Glutamatergic neuron (in vitro differentiated cells): ENCODE data around the gene CTBP1. TPM values are rescaled to one million over a fixed set of nuclear protein-coding genes. Genes with fewer than 3 reads are reported as not detected.

Source experiments
- DNase-seq: peaks from one replicate; pipeline ENCODE4 v3.0.0; 2022
- H3K27ac Mint-ChIP-seq: one replicate; pipeline ENCODE4 v1.8.0; 2020; ENCODE audit warnings: mild to moderate bottlenecking, mixed read lengths, inconsistent platforms; ENCODE audit not compliant: unreplicated experiment
- H3K27me3 Mint-ChIP-seq: one replicate; pipeline ENCODE4 v1.8.0; 2020; ENCODE audit warnings: mild to moderate bottlenecking, moderate library complexity, mixed read lengths, inconsistent platforms; ENCODE audit not compliant: unreplicated experiment
- H3K36me3 Mint-ChIP-seq: one replicate; pipeline ENCODE4 v1.8.0; 2020; ENCODE audit warnings: mild to moderate bottlenecking, mixed read lengths, inconsistent platforms; ENCODE audit not compliant: unreplicated experiment
- H3K4me1 Mint-ChIP-seq: one replicate; pipeline ENCODE4 v1.8.0; 2020; ENCODE audit warnings: mild to moderate bottlenecking, low read depth, mixed read lengths, inconsistent platforms; ENCODE audit not compliant: unreplicated experiment
- H3K4me3 Mint-ChIP-seq: one replicate; pipeline ENCODE4 v1.8.0; 2020; ENCODE audit warnings: mild to moderate bottlenecking, mixed read lengths, inconsistent platforms; ENCODE audit not compliant: unreplicated experiment
- H3K9me3 Mint-ChIP-seq: one replicate; pipeline ENCODE4 v1.8.0; 2020; ENCODE audit warnings: mild to moderate bottlenecking, moderate library complexity, mixed read lengths, inconsistent platforms; ENCODE audit not compliant: unreplicated experiment
- CTCF ChIP-seq: fragments of 200-600 bp; sonication (generic); IDR thresholded peaks from one replicate; pipeline ENCODE4 v1.5.0; 2021; ENCODE audit not compliant: partially characterized antibody, unreplicated experiment
- total RNA-seq: library from RNA; stranded (reverse); fragmentation: NEBNext Ultra II Directional; extraction: Animal tissue kit (Norgen Biotek cat#: 25700); gene quantifications from one replicate; pipeline ENCODE4 v1.2.1, GENCODE V29; 2021; ENCODE audit not compliant: unreplicated experiment

The CTBP1 gene
- total RNA-seq, 1 donor from 2014 or later = 302 TPM

- H3K27ac Mint-ChIP-seq = no peak overlapping the region
- H3K9me3 Mint-ChIP-seq = peaks cover 7% of the 10 kb centered on the region
- H3K4me3 Mint-ChIP-seq = no peak overlapping the region
- H3K36me3 Mint-ChIP-seq = peaks cover 10% of the 10 kb centered on the region
- no peaks in the 10 kb centered on the region for H3K4me1 Mint-ChIP-seq
- TF ChIP-seq CTCF = no peak
- H3K27me3 Mint-ChIP-seq = no peaks in the 10 kb centered on the region
- no peak for DNase-seq
Observed at GRCh38 chr4:1271686-1272085, 22.8 kb upstream of the CTBP1 start.

- no peak for TF ChIP-seq CTCF
- Mint-ChIP-seq H3K4me3 (no peak overlapping the region), H3K27ac (no peak overlapping the region), H3K36me3 (peaks cover 21% of the 10 kb centered on the region), H3K4me1 (no peaks in the 10 kb centered on the region), H3K27me3 (peaks cover 2% of the 10 kb centered on the region), H3K9me3 (peaks cover 10% of the 10 kb centered on the region)
- DNase-seq = no peak
Observed at GRCh38 chr4:1269209-1269608, 20.3 kb upstream of the CTBP1 start.

- Mint-ChIP-seq H3K4me1 (peaks cover 1% of the 10 kb centered on the region), H3K4me3 (no peak overlapping the region), H3K36me3 (peaks cover 24% of the 10 kb centered on the region), H3K27ac (no peak overlapping the region), H3K27me3 (peaks cover 2% of the 10 kb centered on the region), H3K9me3 (peaks cover 13% of the 10 kb centered on the region)
- no peak for DNase-seq
- no peak for TF ChIP-seq CTCF
Observed at GRCh38 chr4:1266881-1267763, 18.2 kb upstream of the CTBP1 start.

DNA sequence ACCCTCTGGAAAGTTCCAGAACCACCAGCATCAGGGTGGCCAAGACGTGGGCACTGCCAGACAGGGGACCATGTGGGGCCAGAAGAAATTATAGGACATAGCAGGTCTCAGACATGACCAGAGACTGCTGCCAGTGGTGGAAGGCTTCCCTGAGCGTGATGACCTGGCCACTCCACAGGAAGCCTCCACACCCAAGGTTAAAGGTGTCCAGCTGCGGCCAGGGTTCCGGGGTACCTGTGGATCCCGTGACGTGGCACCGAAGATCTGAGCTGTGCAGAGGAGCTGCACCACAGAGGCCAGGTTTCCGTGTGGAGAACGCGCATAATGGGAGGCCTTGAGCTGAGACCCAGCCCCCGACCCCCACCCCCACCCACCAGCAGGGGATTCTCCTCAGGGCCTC lies 16.4 kb upstream of the CTBP1 start:
- Mint-ChIP-seq H3K27me3 (peaks cover 5% of the 10 kb centered on the region), H3K4me3 (no peak overlapping the region), H3K36me3 (peaks cover 40% of the 10 kb centered on the region), H3K4me1 (peaks cover 5% of the 10 kb centered on the region), H3K9me3 (peaks cover 19% of the 10 kb centered on the region), H3K27ac (no peak overlapping the region)
- no peak for TF ChIP-seq CTCF
- DNase-seq = no peak

GRCh38 chr4:1264942-1265341 lies 16.0 kb upstream of the CTBP1 start:
- Mint-ChIP-seq H3K4me3 (no peak overlapping the region), H3K36me3 (peaks cover 41% of the 10 kb centered on the region), H3K4me1 (peaks cover 5% of the 10 kb centered on the region), H3K27me3 (peaks cover 5% of the 10 kb centered on the region), H3K9me3 (peaks cover 19% of the 10 kb centered on the region), H3K27ac (no peak overlapping the region)
- DNase-seq = no peak
- no peak for TF ChIP-seq CTCF
